ENCODE measurements around the gene TMEM260. TPM values are rescaled to one million over a fixed set of nuclear protein-coding genes. Genes with fewer than 3 reads are reported as not detected.
"Not testable (repeated sequence)": the region's sequence is repeated elsewhere in the genome, so short reads cannot be mapped to it uniquely, and the experiment has no call there.

The TMEM260 gene
- total RNA-seq, 2 experiments from 2014 or later: 10.4 to 11.1 TPM

DNA sequence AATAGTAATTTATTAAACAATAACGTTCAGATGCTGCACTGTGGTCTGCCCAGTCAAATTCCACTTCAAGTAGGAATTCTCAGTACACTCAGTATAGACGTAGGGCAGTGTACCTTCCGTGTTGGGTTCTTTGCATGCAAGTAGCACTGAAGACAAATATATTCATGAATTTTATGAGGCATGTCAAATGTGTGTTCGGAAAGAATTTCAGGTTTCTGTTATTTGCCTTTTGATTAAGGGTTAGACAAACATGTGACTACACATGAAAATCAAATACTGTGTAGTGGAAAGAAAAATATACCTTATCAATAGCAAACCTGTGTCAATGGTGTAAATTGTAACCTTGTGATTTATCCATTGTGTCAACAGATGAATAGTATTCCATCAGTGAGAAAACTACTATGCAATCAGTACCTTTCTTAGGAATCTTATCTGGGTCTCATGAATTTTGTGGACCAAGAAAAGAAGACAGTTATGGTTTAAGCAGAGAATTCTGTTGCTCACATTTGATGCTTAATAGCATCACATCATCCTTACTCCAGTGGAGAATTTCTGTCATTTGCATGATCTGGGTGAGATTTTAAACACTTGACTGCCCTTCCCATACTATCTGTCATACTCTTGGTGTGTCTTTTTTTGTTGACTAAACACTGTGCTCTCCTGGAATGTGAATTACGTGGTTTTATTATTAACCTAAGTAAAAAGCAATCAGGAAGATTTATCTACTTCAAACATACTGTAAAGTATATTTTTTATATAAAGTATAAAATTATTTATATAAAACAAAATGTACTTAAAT lies 13.3 kb downstream of the TMEM260 start:
- POLR2A ChIA-PET: interaction anchor here (0.7 kb wide), 1 partner anchor 705 kb away, joined by 3 read pairs; no protein-coding TSS in a partner anchor
- CTCF ChIA-PET: no interaction called here

DNA sequence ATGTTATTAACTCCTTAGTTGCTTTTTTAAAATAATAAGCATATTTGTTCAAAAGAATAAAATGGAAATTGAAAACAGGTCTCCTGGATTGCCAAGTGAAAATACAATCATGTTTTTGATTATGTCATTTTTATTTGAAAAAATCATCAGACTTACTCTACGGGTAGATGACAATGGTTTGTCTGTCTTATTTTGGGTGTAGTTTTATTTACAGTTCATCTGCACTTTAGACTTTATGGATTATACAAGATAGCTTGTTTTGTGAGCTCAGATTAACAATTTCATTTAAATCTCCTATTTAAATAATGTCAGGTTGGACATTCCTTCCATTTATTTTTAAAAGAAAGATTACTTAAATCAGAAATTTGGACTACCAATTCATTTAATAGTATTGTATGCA lies 14.8 kb downstream of the TMEM260 start:
- CTCF ChIA-PET: no interaction called here
- POLR2A ChIA-PET: no interaction called here

GRCh38 chr14:56598519-56598918 lies 18.9 kb downstream of the TMEM260 start:
- POLR2A ChIA-PET: no interaction called here
- CTCF ChIA-PET: no interaction called here

- CTCF ChIA-PET: no interaction called here
- POLR2A ChIA-PET: no interaction called here
Measured at GRCh38 chr14:56603648-56604047, 24.1 kb downstream of the TMEM260 start.

GRCh38 chr14:56608689-56609088 lies 29.1 kb downstream of the TMEM260 start:
- ChIA-PET POLR2A (no interaction called here), CTCF (no interaction called here)

- POLR2A ChIA-PET, CTCF ChIA-PET: not testable (repeated sequence)
Measured at GRCh38 chr14:56611663-56612062, 32.1 kb downstream of the TMEM260 start.

GRCh38 chr14:56617084-56617483 lies 37.5 kb downstream of the TMEM260 start:
- ChIA-PET POLR2A (no interaction called here), CTCF (no interaction called here)

DNA sequence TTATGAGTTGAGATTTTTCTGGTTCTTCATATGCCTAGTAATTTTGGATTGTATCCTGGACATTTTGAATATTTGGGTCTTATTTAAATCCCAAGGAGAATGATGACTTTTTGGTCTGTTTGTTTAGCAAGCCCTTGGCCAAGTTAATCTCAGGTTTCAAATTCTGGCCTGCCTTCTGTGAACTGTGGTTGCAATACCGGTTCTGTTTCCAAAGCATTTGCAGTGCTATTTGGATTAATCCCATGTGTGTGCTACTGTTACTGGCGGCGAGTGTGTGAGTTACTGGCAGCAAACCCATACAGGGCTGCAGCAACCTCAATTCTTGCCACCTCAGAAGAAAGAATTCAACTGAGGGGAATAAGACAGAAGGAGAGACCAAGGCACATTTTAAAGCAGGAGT lies 51.1 kb downstream of the TMEM260 start:
- CTCF ChIA-PET: no interaction called here
- POLR2A ChIA-PET: no interaction called here

DNA sequence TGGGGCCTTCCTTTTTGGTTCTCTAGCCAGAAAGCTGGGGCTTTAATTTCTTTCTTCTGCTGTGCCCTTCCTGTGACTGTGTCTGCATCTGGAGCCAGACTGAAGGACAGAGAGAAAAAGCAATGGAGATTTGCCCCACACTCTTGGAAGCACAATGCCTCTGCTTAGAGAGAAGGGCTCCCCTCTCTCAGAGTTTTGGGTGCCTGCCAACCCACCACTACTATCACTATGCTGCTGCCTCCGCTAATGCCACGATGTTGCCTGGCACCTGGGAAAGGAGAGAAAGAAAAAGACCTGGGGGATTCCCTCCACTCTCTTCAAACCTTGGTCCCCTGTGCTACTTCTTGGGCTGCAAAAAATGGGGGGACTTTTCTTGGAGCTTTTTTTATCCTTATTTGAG lies 52.6 kb downstream of the TMEM260 start:
- POLR2A ChIA-PET: no interaction called here

DNA sequence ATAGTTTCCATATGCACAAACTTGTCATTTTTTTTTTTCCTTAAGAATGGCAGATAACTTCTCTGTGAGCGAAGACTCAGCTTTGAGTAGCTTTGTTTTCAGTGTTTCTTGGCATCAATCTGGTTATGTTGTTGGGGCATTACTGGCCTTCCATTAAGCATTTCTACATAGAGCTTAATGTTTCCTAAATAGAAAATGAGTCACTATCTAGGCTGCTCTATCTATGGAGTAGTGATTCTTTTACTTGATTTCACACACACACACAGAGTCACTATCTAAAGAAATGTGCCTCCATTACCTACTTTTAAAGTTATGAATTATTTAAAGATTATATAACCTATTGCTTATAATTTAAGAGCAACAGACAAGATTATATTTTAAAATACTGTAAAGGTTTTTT lies 53.9 kb downstream of the TMEM260 start:
- CTCF ChIA-PET: no interaction called here
- POLR2A ChIA-PET: no interaction called here

More for the DNA sequence above, 52.6 kb downstream of the TMEM260 start:
- CTCF ChIA-PET: no interaction called here

GRCh38 chr14:56635041-56635440 lies 55.4 kb downstream of the TMEM260 start:
- POLR2A ChIA-PET: no interaction called here
- CTCF ChIA-PET: no interaction called here

DNA sequence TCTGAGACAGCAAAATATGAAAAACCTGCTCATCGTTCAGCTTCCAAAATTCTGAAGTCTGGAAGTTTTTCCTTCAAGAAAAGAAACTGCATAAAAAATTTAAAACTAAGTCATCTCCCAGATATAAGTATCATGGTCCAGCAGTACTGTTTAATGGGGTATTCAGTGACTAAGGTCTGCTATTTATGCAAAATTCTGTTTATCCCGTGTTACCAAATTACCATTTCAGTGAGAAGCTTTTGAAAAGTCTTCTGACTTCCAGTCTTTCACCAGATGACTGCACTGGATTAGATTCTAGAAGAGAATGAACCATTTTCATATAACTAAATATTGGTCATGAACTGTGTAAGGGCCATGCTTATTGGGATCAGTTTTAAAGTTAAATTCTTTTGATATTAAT lies 67.9 kb downstream of the TMEM260 start:
- POLR2A ChIA-PET: no interaction called here
- CTCF ChIA-PET: no interaction called here

DNA sequence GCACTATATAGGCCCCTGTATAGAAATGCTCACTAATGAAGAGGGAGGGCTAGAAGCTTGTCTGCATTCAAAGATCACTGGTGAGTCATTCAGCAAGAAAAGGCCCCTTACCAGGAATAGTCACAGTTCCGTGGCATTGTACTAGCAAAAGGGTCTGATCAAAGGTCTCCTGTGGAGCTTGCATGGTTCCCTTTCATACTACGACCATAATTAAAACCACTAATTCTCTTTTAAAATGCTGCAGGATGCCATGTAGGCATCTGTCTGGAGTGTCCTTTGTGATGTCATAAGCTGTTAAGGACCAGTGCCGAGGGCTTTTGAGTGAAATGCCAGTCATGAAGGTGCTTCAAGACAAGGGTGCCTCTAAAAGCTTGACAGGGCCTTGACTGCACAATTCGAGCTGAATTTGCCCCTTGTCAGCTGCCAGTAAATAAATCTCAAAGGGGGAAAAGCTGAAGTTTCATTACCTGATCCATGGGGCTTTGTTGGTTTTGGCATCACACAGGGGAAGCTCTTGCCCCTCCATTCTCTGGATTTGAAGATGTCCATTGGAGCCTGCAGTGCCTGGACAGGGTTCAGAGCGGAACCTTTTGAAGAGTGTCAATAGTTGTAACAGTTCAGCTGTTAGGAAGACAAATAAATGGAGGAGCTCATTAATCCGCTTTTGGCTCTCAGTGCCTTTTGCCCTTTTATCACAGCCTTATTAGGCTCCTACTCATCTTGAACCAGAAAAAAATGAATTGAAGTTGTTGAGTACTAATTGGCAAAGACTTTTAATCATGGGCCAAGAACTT lies 69.1 kb downstream of the TMEM260 start:
- CTCF ChIA-PET: no interaction called here
- POLR2A ChIA-PET: no interaction called here

DNA sequence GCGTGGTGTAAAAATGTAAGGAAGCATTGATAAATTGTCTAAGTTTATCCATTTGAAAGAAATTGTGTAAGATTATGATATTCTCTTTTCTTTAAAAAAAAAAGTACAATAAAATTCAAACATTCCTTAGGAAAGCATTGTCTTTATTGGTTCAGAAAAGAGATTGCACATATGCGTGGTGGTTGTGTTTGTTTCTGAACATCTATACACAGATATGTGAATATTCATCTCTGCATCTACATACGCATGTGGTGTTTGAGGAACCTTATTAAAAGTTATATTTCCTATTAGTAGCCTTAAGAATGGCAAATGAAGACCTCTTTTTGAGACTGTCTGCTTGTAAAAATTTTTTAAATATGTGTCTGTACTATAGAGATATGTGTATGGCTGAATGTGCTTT lies 69.8 kb downstream of the TMEM260 start:
- ChIA-PET POLR2A (no interaction called here), CTCF (no interaction called here)

- CTCF ChIA-PET: no interaction called here
- POLR2A ChIA-PET: no interaction called here
Measured at GRCh38 chr14:56650048-56650447, 70.5 kb downstream of the TMEM260 start.

DNA sequence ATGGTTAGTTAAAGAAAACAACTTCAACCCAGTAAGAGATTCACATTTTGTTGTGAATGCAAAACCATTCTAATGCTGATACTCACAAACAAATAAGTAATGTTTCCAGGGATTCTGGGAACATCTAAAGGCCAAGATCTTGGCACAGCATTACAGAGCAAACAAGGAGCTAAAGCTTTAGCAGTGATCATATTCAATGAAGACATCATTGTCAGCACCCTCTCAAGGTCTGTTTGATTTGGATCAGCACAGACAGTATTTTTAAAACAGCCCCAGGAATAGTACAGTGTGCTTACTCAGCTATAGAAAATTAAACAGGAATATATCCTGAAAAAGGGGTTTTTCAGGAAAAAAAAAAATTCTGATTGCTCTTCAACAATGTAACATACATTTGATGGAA lies 71.4 kb downstream of the TMEM260 start:
- POLR2A ChIA-PET: no interaction called here
- CTCF ChIA-PET: no interaction called here

DNA sequence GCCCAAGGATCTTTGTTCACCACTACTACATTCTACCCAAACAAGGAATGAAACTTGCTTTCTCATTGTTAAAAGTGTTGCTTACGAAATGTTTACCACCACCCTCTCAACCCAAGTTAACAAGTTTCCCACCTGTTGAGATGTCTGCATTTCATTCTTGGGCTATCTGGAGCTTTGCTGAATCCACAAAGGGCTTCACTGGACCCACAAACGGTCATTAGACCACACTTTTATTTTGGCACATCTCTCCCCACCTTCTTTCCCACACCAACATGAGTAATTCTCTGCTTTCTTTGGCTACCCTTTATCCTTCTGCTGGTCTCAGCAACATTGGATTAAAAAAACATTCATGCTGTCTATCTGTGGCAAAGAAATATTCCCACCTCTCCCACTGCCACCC lies 78.0 kb downstream of the TMEM260 start:
- POLR2A ChIA-PET: no interaction called here
- CTCF ChIA-PET: no interaction called here

DNA sequence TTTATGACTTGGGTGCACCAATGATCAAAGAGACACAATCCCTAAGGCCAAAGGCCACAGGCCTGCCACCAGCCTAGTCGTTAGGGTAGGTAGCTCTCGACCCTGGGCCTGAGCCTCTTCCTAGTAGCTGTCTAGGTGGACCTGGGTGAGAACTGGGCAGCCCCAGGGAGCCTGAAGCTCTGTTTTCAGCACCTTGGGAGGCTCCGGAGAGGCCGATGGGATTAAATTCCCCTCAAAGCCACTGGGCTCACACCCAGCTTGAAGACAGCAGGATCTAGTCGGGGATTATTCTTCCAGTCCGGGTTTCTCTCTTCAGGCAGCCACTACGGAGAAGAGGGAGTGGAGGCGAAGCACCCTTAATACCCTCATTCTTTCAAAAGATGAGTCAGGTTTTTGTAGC lies 79.8 kb downstream of the TMEM260 start:
- ChIA-PET CTCF (interaction anchor here (0.5 kb wide), 1 partner anchor 163 kb away, joined by 3 read pairs; no protein-coding TSS in a partner anchor), POLR2A (no interaction called here)

GRCh38 chr14:56659964-56660551 lies 80.5 kb downstream of the TMEM260 start:
- ChIA-PET CTCF (interaction anchor here (0.5 kb wide), 1 partner anchor 163 kb away, joined by 3 read pairs; no protein-coding TSS in a partner anchor), POLR2A (no interaction called here)

DNA sequence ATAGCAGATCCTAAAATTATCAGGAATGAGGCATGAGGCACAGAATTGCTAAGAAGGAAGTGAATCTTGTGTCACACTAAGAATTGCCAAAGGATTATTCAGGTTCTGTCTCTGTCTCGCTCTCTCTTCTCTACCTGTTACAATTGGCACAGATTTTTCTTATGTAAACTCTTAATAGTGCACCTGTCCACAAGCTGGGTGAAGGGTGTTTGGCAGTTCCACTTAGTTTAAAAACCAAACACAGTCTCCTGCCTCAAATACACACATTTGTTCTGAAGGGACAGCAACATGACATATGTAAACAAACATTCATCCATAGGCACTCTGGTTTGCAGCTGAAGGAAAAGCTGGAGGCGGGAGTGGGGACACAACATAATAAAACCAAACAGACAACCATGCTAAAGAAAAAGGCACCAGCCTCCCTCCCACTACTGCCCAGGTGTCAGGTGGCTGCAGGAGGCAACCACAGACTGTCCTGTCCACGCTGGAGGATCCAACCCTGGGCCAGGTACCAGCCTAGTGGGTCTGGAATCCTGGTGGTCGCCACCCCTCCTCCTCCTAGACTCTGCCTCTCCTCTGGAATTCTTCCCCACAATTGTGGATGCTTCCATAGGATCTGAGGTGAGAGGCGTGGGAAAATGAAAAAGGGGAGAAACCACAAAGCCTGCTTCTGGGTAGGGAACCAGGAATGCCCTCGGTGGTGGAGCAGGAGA lies 81.2 kb downstream of the TMEM260 start:
- CTCF ChIA-PET: no interaction called here
- POLR2A ChIA-PET: no interaction called here

DNA sequence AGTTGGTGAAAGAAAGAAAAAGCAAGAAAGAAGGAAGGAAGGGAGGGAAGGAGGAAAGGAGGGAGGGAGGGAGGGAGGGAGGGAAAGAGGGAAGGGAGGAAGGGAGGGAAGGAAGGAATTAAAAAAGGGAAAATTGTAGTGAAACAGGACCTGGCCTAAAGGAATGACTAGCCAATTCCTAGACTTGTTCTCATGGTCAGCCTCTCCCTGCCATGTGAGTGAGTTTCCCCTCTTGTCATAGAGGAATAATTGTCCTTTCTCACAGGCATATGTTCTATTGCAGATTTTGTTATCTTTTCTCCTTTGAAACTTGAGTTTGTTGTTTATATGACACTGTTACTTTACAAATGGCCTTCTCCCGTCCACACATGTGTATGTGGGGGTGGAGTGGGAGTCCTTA lies 81.9 kb downstream of the TMEM260 start:
- CTCF ChIA-PET: no interaction called here
- POLR2A ChIA-PET: no interaction called here

Data from activated CD8-positive, alpha-beta memory T cell treated with anti-CD3 and anti-CD28 coated beads for 36 hours (primary cell).